H1 (cell line): ENCODE measurements around the gene MRTFB. TPM values are rescaled to one million over a fixed set of nuclear protein-coding genes. Genes with fewer than 3 reads are reported as not detected.

Experiments
- CTCF ChIA-PET: fragments of 300-600 bp; sonication (Branson Sonifier 250); formaldehyde crosslinking; loops from one replicate; lab custom pipeline; 2021; ENCODE audit not compliant: partially characterized antibody; lab: Charles Lee
- POLR2A ChIA-PET: fragments of 300-600 bp; sonication (Branson Sonifier 250); formaldehyde crosslinking; loops from one replicate; lab custom pipeline; 2021; ENCODE audit warnings: inconsistent platforms; ENCODE audit not compliant: partially characterized antibody; lab: Charles Lee
- DNase-seq, 2 experiments: peaks; one replicate each; pipeline versions ENCODE4 v3.0.0 to v3.0.0-alpha.2; 2010 to 2022; ENCODE audit warnings: low spot score in 2 of 2, low read depth in 1 of 2, mixed read lengths in 1 of 2
- FAIRE-seq: peaks from 2 replicates; lab custom pipeline; 2011; peaks lifted over from hg19 to GRCh38; lab: Jason Lieb, UNC
- H2AFZ ChIP-seq: 2 replicates; pipeline ENCODE4 v1.8.1; 2012; ENCODE audit warnings: low read length, inconsistent platforms
- H2AK5ac ChIP-seq: 2 replicates; pipeline ENCODE4 v1.6.1; 2013; ENCODE audit warnings: low read depth, low read length
- H2BK120ac ChIP-seq: replicated peaks from 2 replicates; pipeline ENCODE3; 2013; ENCODE audit warnings: low read depth, low read length, inconsistent platforms
- H2BK12ac ChIP-seq: 2 replicates; pipeline ENCODE4 v1.6.1; 2013; ENCODE audit warnings: low read depth, low read length
- H2BK15ac ChIP-seq: 2 replicates; pipeline ENCODE4 v1.6.1; 2013; ENCODE audit warnings: low read length
- H2BK20ac ChIP-seq: 2 replicates; pipeline ENCODE4 v1.6.1; 2013; ENCODE audit warnings: low read length
- H2BK5ac ChIP-seq: 2 replicates; pipeline ENCODE4 v1.6.1; 2013; ENCODE audit warnings: low read depth, low read length
- H3K14ac ChIP-seq: 2 replicates; pipeline ENCODE4 v1.6.1; 2013; ENCODE audit warnings: inconsistent platforms; ENCODE audit not compliant: insufficient read length
- H3K18ac ChIP-seq: 2 replicates; pipeline ENCODE4 v1.6.1; 2013; ENCODE audit warnings: low read length; ENCODE audit errors: extremely low read depth
- H3K23ac ChIP-seq: 2 replicates; pipeline ENCODE4 v1.6.1; 2013; ENCODE audit warnings: inconsistent platforms; ENCODE audit not compliant: insufficient read length
- H3K23me2 ChIP-seq: 2 replicates; pipeline ENCODE4 v1.6.1; 2013; ENCODE audit warnings: low read depth, low read length
- H3K27ac ChIP-seq: 2 replicates; pipeline ENCODE4 v1.6.1; 2011; ENCODE audit warnings: low read depth, low read length, inconsistent platforms
- H3K27me3 ChIP-seq, 4 experiments: replicated peaks in 1 of 4; 1 replicate in 1 of 4; 2 replicates in 3 of 4; pipeline versions ENCODE4 v1.6.1 to v1.8.1; 2011 to 2013; ENCODE audit warnings: low read length in 3 of 4, mild to moderate bottlenecking in 3 of 4, inconsistent platforms in 2 of 4, mixed read lengths in 2 of 4, moderate library complexity in 1 of 4; ENCODE audit not compliant: control insufficient read depth in 3 of 4, insufficient read depth in 3 of 4; ENCODE audit errors: extremely low read depth in 1 of 4
- H3K36me3 ChIP-seq, 4 experiments: 2 replicates each; pipeline versions ENCODE4 v1.6.1 to v1.8.1; 2011 to 2013; ENCODE audit warnings: mild to moderate bottlenecking in 4 of 4, low read length in 3 of 4, moderate library complexity in 2 of 4, control low read depth in 1 of 4, inconsistent platforms in 1 of 4; ENCODE audit not compliant: insufficient read depth in 4 of 4, control insufficient read depth in 2 of 4
- H3K4ac ChIP-seq: replicated peaks from 2 replicates; pipeline ENCODE3; 2013; ENCODE audit warnings: low read length, low read depth, mixed read lengths, inconsistent platforms; ENCODE audit not compliant: insufficient read length
- H3K4me1 ChIP-seq, 4 experiments: replicated peaks in 1 of 4; 1 replicate in 1 of 4; 2 replicates in 3 of 4; pipeline versions ENCODE4 v1.6.1 to v1.8.1; 2011 to 2013; ENCODE audit warnings: low read length in 3 of 4, inconsistent platforms in 2 of 4, mixed read lengths in 1 of 4; ENCODE audit not compliant: insufficient read depth in 4 of 4, control insufficient read depth in 3 of 4
- H3K4me2 ChIP-seq, 2 experiments: 2 replicates each; pipeline versions ENCODE4 v1.6.1 to v1.8.1; 2011 to 2013; ENCODE audit warnings: low read depth in 2 of 2, low read length in 2 of 2, control low read depth in 1 of 2, inconsistent platforms in 1 of 2, mild to moderate bottlenecking in 1 of 2; ENCODE audit not compliant: insufficient read depth in 1 of 2
- H3K4me3 ChIP-seq, 4 experiments: fragments of 200-600, 300-600 bp in 1 of 4; sonication (generic), shearing (Covaris generic), sonication (Bioruptor Twin) in 1 of 4; 2 replicates each; pipeline versions ENCODE4 v1.5.1 to v1.8.1; 2011 to 2016; ENCODE audit warnings: low read length in 4 of 4, low read depth in 3 of 4, control low read depth in 2 of 4, inconsistent platforms in 2 of 4, mild to moderate bottlenecking in 2 of 4, mixed read lengths in 1 of 4, moderate library complexity in 1 of 4; ENCODE audit not compliant: insufficient read depth in 2 of 4; ENCODE audit errors: extremely low read depth in 1 of 4
- H3K56ac ChIP-seq: replicated peaks from 2 replicates; pipeline ENCODE3; 2013; ENCODE audit warnings: low read depth, mild to moderate bottlenecking, mixed read lengths, low read length, inconsistent platforms; ENCODE audit not compliant: insufficient read length
- H3K79me1 ChIP-seq: 2 replicates; pipeline ENCODE4 v1.6.1; 2013; ENCODE audit warnings: low read depth, low read length, control low read depth
- H3K79me2 ChIP-seq, 2 experiments: 2 replicates each; pipeline versions ENCODE4 v1.6.1 to v1.8.1; 2012 to 2013; ENCODE audit warnings: low read length in 2 of 2, mild to moderate bottlenecking in 2 of 2, inconsistent platforms in 1 of 2; ENCODE audit not compliant: insufficient read depth in 2 of 2, control insufficient read depth in 1 of 2
- H3K9ac ChIP-seq, 4 experiments: replicated peaks in 1 of 4; 1 replicate in 1 of 4; 2 replicates in 3 of 4; pipeline versions ENCODE4 v1.6.1 to v1.8.1; 2011 to 2013; ENCODE audit warnings: low read depth in 3 of 4, low read length in 3 of 4, control low read depth in 2 of 4, mild to moderate bottlenecking in 2 of 4, moderate library complexity in 2 of 4, inconsistent platforms in 1 of 4; ENCODE audit errors: extremely low read depth in 1 of 4
- H3K9me3 ChIP-seq, 2 experiments: 2 replicates each; pipeline versions ENCODE4 v1.6.1 to v1.8.1; 2012 to 2013; ENCODE audit warnings: mild to moderate bottlenecking in 2 of 2, moderate library complexity in 2 of 2, control low read depth in 1 of 2, inconsistent platforms in 1 of 2, low read depth in 1 of 2, low read length in 1 of 2, mixed read lengths in 1 of 2; ENCODE audit not compliant: insufficient read depth in 2 of 2
- H4K20me1 ChIP-seq, 2 experiments: replicated peaks in 1 of 2; 2 replicates each; pipeline versions ENCODE3 to v1.8.1; 2011 to 2013; ENCODE audit warnings: inconsistent platforms in 2 of 2, low read length in 2 of 2, mild to moderate bottlenecking in 1 of 2; ENCODE audit not compliant: insufficient read depth in 2 of 2, control insufficient read depth in 1 of 2
- H4K5ac ChIP-seq: 2 replicates; pipeline ENCODE4 v1.6.1; 2013; ENCODE audit warnings: low read length, low read depth, mixed read lengths, inconsistent platforms; ENCODE audit not compliant: insufficient read length
- H4K8ac ChIP-seq: 2 replicates; pipeline ENCODE4 v1.8.0; 2013; ENCODE audit warnings: mild to moderate bottlenecking, moderate library complexity, low read length, inconsistent platforms; ENCODE audit not compliant: insufficient read depth; ENCODE audit errors: extremely low read depth
- H4K91ac ChIP-seq: replicated peaks from 2 replicates; pipeline ENCODE3; 2013; ENCODE audit warnings: low read length, mixed read lengths, inconsistent platforms; ENCODE audit not compliant: insufficient read length
- ATF2 ChIP-seq: IDR thresholded peaks from 2 replicates; pipeline ENCODE4 v1.6.1; 2012; ENCODE audit warnings: low read length, inconsistent platforms
- CEBPB ChIP-seq: IDR thresholded peaks from 2 replicates; pipeline ENCODE4 v1.6.1; 2012; ENCODE audit warnings: low read depth, low read length
- CTBP2 ChIP-seq: IDR thresholded peaks from 2 replicates; pipeline ENCODE4 v1.7.0; 2011; ENCODE audit warnings: borderline replicate concordance, mild to moderate bottlenecking, moderate library complexity, mixed read lengths, low read length; ENCODE audit not compliant: insufficient read depth, insufficient read length
- KDM1A ChIP-seq: fragments of 200-600, 300-600 bp; sonication (generic); IDR thresholded peaks from 2 replicates; pipeline ENCODE4 v1.7.1; 2016; ENCODE audit warnings: mild to moderate bottlenecking, low read length, borderline replicate concordance
- KDM5A ChIP-seq: fragments of 200-600 bp; IDR thresholded peaks from 2 replicates; pipeline ENCODE4 v1.7.1; 2012; ENCODE audit warnings: mild to moderate bottlenecking, low read length, inconsistent platforms, mixed read lengths
- MAFK ChIP-seq: IDR thresholded peaks from 2 replicates; pipeline ENCODE4 v1.6.1; 2012; ENCODE audit warnings: low read depth, mild to moderate bottlenecking, improper control_type of control experiment, low read length
- NANOG ChIP-seq: IDR thresholded peaks from 2 replicates; pipeline ENCODE4 v1.6.1; 2011; ENCODE audit warnings: low read length, low read depth, mild to moderate bottlenecking, inconsistent platforms; ENCODE audit not compliant: insufficient read depth, poor library complexity, severe bottlenecking
- SIN3A ChIP-seq, 2 experiments: IDR thresholded peaks in 1 of 2; conservative IDR thresholded peaks in 1 of 2; 2 replicates each; pipeline ENCODE4 v1.6.1; 2011 to 2012; ENCODE audit warnings: low read length in 2 of 2, improper control_type of control experiment in 1 of 2, low read depth in 1 of 2, mild to moderate bottlenecking in 1 of 2
- TBP ChIP-seq: IDR thresholded peaks from 2 replicates; pipeline ENCODE4 v1.6.1; 2011; ENCODE audit warnings: low read depth, low read length, improper control_type of control experiment
- TEAD4 ChIP-seq: IDR thresholded peaks from 2 replicates; pipeline ENCODE4 v1.6.1; 2012; ENCODE audit warnings: low read depth, low read length, inconsistent platforms, mixed read lengths
- whole genome bisulfite sequencing, 2 experiments: shearing (Covaris generic) in 1 of 2; methylation state at CpG; one replicate each; pipeline versions ENCODE4 v1.1.6 to v1.1.7; 2013 to 2015; ENCODE audit warnings: low lambda C conversion rate in 2 of 2, mixed read lengths in 2 of 2, inconsistent platforms in 1 of 2, low coverage in 1 of 2, missing lambda C conversion rate in 1 of 2; ENCODE audit not compliant: insufficient replicate concordance in 2 of 2, insufficient coverage in 1 of 2, insufficient read length in 1 of 2; ENCODE audit errors: extremely low coverage in 1 of 2, missing lambda C conversion rate in 1 of 2; 5-methylcytosine and 5-hydroxymethylcytosine counted together
- polyA plus RNA-seq, 7 experiments: library from polyadenylated mRNA; depleted of rRNA in 3 of 7; stranded (reverse) in 5 of 7; unstranded in 2 of 7; fragments of >200 nt in 5 of 7; fragments of 200-250 nt in 2 of 7; gene quantifications; 1 replicate in 5 of 7; 2 replicates in 1 of 7; 4 replicates in 1 of 7; pipeline versions ENCODE4 v1.2.1 to v1.2.3, GENCODE V29; 2011 to 2013; ENCODE audit warnings: missing spikeins in 2 of 7, mixed read lengths in 2 of 7
- total RNA-seq: library from RNA; stranded (reverse); fragmentation: NEBNext Ultra II Directional; extraction: Animal tissue kit (Norgen Biotek cat#: 25700); gene quantifications from 2 replicates; pipeline ENCODE4 v1.2.1, GENCODE V29; 2021
- TF ChIP-seq, protein P1 (sequence below): IDR thresholded peaks from 2 replicates; pipeline ENCODE4 v1.6.1; 2011; ENCODE audit warnings: low read length, improper control_type of control experiment

Gene MRTFB
- total and polyA plus RNA-seq, 2 of the 8 experiments (the other 6 are each of a cell fraction or from before 2014, with no cell fraction given) = 13.5 to 34.9 TPM

DNA sequence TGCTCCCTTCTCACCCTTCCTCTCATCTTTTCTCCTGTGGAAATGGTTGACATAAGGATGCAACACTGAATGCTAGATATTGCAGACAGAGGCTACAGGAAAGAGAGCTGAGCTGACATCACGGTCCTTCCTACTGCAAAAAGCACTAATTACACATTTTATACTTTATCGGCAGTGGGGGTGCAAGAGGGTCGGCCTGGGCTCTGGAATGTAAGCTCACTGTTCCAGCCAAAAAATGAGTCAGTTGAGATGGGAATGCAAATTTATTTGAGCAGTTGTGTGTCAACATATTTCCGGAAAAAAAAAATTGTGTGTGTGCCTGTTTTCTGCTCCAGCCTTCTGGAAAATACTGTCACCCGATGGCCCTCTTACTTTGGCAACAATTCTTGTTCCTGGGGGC lies 14.1 kb upstream of the MRTFB start:
- WGBS, 2 experiments = 95% methylated on average over 5 of the region's 5 CpGs; no CpG with 5 or more reads in 1 of the 2 experiments
- TF ChIP-seq TBP = no peak
- TF ChIP-seq CEBPB = no peak
- TF ChIP-seq MAFK = no peak
- TF ChIP-seq ATF2 = no peak
- no peak for TF ChIP-seq CTBP2
- no peak for TF ChIP-seq KDM5A
- TF ChIP-seq SIN3A (conservative IDR thresholded peaks at IDR 0.05 in 1 of 2, IDR thresholded peaks at IDR 0.05 in 1 of 2; ENCODE audit: low read depth in 1 of 2, low read length in 2 of 2) = no peak
- no peak for TF ChIP-seq KDM1A
- no peak for TF ChIP-seq NANOG
- no peak for TF ChIP-seq TEAD4
- TF ChIP-seq, protein P1, sequence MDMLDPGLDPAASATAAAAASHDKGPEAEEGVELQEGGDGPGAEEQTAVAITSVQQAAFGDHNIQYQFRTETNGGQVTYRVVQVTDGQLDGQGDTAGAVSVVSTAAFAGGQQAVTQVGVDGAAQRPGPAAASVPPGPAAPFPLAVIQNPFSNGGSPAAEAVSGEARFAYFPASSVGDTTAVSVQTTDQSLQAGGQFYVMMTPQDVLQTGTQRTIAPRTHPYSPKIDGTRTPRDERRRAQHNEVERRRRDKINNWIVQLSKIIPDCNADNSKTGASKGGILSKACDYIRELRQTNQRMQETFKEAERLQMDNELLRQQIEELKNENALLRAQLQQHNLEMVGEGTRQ = no peak

More for the DNA sequence above, 14.1 kb upstream of the MRTFB start:
- CTCF ChIA-PET = interaction anchor here (0.6 to 0.9 kb wide), 2 partner anchors 12 to 445 kb away, joined by 3 read pairs; no protein-coding TSS in a partner anchor
- Histone ChIP-seq H3K36me3 (no peaks in the 10 kb centered on the region), H3K14ac (no peak overlapping the region), H2BK12ac (no peak overlapping the region), H3K4me1 (no peaks in the 10 kb centered on the region), H4K5ac (no peak overlapping the region), H2BK120ac (no peak overlapping the region), H3K18ac (no peak overlapping the region), H2BK15ac (no peak overlapping the region), H3K4ac (no peak overlapping the region), H2BK5ac (no peak overlapping the region), H3K4me3 (no peak overlapping the region), H3K79me2 (no peaks in the 10 kb centered on the region), H3K56ac (no peak overlapping the region), H2AK5ac (no peak overlapping the region), H3K9me3 (peaks cover 2 to 5% of the 10 kb centered on the region in 2 experiments; a peak in 1 of 4 replicates), H3K79me1 (no peaks in the 10 kb centered on the region), H3K27me3 (no peaks in the 10 kb centered on the region), H3K23me2 (peaks cover 1% of the 10 kb centered on the region; the same call in 1 of the 2 replicates), H3K9ac (no peak overlapping the region), H2BK20ac (no peak overlapping the region), H4K8ac (no peak overlapping the region), H4K20me1 (no peaks in the 10 kb centered on the region), H3K27ac (no peak overlapping the region), H3K23ac (no peak overlapping the region), H2AFZ (no peak overlapping the region), H4K91ac (no peak overlapping the region), H3K4me2 (no peak overlapping the region)
- POLR2A ChIA-PET = no interaction called here
- no peak for DNase-seq
- no peak for FAIRE-seq
